OCI-LY7 (cell line): ENCODE data around the gene IHH.

Source experiments
- EZH2phosphoT487 ChIP-seq: fragments of 200-600 bp; sonication (generic); IDR thresholded peaks from 2 replicates; pipeline ENCODE4 v1.6.1; 2018; ENCODE audit warnings: low read depth, borderline replicate concordance, mild to moderate bottlenecking, mixed run types, antibody characterized with exemption, low read length, moderate library complexity, mixed read lengths
- TF ChIP-seq, protein P1 (sequence below): fragments of 200-600 bp; sonication (generic); conservative IDR thresholded peaks from 2 replicates; pipeline ENCODE4 v1.5.1; 2014; ENCODE audit warnings: mild to moderate bottlenecking, antibody characterized with exemption, low read length, moderate library complexity, mixed read lengths

DNA sequence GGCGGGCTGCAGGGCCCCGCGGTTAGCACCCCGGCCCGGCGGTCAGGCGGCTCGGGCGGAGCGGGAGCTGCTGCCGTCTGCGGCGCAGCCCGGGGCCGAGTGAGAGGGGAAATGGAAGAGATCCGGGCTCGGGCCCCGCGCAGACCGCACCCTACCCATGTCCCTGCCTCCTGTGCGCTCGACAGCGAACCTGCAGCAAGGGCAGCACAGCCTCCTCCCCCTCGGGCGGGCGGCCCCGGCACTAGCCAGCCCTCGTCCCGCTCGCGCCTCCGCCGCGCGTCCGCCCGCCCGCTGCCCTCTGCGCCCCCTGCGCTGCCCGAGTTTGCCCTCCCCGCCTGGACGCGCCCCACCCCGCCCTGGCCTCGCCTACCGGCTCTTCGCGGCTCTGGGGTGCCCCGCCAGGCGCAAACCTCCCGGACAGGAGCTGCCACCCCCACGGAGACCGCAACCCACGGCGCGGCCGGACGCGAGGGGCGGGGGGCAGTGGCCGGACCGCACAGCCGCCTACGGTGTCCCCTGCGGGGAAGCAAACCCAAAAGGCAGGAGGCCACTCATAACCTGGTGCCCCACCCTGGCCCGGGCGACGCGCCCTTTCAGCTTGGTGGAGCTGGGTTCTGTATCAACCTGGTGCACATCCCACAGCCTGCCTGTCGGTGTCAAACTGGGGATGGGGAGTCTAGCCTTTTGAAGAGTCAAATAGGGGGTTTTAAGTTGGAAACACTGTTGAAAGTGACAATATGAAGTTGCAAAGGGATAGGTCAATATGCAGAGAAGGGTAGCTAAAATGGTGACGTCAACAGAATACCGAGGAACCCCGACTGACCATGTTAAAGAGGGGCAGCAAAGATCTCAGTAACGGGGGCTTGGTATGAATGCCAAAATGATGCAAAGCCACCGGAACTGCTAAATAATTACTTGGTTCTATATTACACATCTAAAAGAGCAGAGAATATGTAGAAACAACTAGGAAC, at the start of gene IHH:
- TF ChIP-seq, protein P1, sequence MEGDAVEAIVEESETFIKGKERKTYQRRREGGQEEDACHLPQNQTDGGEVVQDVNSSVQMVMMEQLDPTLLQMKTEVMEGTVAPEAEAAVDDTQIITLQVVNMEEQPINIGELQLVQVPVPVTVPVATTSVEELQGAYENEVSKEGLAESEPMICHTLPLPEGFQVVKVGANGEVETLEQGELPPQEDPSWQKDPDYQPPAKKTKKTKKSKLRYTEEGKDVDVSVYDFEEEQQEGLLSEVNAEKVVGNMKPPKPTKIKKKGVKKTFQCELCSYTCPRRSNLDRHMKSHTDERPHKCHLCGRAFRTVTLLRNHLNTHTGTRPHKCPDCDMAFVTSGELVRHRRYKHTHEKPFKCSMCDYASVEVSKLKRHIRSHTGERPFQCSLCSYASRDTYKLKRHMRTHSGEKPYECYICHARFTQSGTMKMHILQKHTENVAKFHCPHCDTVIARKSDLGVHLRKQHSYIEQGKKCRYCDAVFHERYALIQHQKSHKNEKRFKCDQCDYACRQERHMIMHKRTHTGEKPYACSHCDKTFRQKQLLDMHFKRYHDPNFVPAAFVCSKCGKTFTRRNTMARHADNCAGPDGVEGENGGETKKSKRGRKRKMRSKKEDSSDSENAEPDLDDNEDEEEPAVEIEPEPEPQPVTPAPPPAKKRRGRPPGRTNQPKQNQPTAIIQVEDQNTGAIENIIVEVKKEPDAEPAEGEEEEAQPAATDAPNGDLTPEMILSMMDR, result no peak
- TF ChIP-seq EZH2phosphoT487, result no peak
